ENCODE results near the gene TTF2.

TTF2 gene

DNA sequence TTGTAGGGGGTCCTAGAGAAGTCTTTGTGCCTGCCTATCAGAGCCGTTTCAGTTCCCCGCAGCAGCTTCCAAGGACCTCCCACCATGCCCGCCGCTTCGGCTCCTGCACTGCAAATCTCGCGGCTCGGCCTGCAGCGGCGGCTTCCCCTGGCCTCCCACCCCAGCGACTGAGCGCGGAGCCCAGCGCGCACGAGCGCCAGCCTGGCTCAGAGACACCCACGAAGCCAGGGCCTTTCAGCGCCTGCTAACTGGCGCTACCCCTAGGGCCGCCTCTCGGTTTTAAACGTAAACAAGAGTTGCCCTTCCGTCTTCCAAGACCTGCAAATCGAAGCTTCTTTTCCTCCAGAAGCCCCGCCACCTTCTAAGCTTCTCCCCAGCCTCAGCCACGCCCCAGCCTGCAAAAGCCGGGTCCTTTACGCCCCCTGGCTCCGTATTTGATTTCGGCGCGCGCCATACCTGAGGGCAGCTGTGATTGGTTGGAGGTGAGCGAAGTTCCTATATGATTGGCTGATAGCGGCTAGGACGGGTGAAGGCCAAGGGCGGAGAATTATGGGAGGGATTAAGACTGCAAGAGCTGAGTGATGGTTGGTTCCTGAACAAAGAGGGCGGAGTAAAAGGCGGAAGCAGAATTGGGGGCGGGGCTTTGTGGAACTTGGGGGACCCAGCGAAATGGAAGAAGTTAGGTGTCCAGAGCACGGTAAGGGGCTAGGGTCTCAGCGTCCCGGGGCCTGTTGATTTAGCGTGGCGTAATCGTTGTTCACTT lies at the start of gene TTF2:
Gene TTF2, plus strand, starts transcription at position 649 of the 763 bp plus-strand sequence. Its CDS starts 21 bp downstream, at position 670.
- in situ Hi-C loops (cut with HindIII; ENCODE audit: low sequenced_read_pairs) = loop anchor here (25.0 kb wide), 1 partner anchor 323 kb away; no protein-coding TSS in a partner anchor

GRCh38 chr1:117011334-117011733 lies 48.8 kb upstream of the TTF2 start:
- in situ Hi-C loops (cut with HindIII; ENCODE audit: low sequenced_read_pairs) = no loop called here

DNA sequence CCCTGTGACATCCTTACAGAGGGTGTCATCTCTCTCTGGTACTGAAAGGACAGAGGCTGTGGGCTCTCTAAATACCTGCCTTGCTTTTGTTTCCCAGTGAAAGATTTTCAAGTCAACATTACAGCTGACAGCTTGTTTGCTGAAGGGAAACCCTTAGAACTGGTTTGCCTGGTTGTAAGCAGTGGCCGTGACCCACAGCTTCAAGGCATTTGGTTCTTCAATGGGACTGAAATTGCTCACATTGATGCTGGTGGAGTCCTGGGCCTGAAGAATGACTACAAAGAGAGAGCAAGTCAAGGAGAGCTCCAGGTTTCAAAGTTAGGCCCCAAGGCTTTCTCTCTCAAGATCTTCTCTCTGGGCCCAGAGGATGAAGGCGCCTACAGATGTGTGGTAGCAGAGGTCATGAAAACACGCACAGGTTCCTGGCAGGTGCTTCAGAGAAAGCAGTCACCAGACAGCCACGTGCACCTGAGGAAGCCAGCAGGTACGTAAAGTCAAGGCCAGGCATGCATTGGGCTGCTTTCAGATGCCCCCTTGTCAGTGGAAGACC lies 46.7 kb upstream of the TTF2 start:
- in situ Hi-C loops (cut with HindIII; ENCODE audit: low sequenced_read_pairs) = no loop called here

DNA sequence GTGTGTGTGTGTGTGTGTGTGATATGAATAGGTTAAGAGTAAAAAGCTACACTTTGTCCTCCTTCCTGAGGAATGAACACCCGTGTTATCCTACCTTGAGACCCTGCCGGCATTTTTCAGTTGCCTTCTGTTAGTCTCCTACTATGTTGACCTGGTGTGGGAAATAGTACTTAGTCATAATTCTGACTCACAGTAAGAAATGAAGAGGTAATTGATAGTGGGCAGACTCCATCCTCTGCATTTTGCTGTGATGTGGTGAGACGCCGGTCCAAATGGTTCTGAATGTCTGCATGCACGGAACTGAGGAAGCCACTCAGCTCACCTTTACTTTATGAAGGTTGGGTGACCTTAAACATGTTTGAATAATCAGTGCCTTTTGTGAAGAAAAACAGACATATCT lies 45.9 kb upstream of the TTF2 start:
- in situ Hi-C loops (cut with HindIII; ENCODE audit: low sequenced_read_pairs) = no loop called here

DNA sequence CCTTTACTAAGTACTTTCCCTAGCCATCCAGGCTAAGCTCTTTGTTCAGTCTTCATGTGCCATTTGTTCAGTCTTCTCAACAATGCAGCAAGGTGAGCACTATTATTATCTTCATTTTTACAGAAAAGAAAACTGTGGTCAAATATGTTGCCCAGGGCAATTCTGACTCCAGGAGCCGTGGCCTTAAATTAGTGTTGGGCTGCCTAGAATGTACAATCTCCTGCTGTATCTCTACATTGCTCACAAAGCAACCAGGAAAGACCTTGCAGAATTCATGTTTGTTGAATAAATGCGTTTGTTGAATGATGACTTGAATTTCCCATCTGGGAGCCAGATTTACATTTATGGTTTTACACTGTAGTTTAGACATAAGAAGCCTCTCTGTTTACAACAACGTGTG lies 44.4 kb upstream of the TTF2 start:
- in situ Hi-C loops (cut with HindIII; ENCODE audit: low sequenced_read_pairs) = no loop called here

- in situ Hi-C loops (cut with HindIII; ENCODE audit: low sequenced_read_pairs) = no loop called here
These were observed 43.1 kb upstream of the TTF2 start for GRCh38 chr1:117017062-117017461.

GRCh38 chr1:117017648-117018047 lies 42.5 kb upstream of the TTF2 start:
- in situ Hi-C loops (cut with HindIII; ENCODE audit: low sequenced_read_pairs) = no loop called here

DNA sequence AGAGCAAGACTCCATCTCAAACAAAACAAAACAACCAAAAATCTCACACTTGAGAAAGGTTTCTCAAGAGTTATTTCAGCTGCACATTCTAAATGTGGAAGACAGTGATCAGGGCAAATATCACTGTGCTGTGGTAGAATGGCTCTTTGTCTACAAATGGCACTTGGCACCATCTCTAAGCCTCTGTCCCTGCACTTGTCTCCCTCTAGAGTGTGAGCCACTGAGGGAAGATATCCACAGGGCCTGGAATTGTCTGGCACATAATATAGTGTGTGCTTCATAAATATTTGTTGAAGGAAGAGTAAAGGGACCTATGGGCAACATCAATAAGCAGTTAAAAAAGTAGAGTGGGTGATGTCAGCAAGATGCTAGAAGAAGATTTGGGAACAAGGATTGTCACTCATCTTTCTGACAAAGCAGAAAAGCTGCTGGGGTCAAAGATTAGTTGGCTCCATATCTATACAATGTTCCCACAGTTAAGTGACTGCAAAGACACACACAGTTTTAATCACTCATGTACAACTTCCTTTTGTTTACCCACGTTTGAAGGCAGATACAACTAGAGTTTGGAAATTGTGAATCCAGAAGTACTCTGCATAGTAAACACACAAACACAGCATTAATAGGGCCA lies 39.5 kb upstream of the TTF2 start:
- in situ Hi-C loops (cut with HindIII; ENCODE audit: low sequenced_read_pairs) = no loop called here

DNA sequence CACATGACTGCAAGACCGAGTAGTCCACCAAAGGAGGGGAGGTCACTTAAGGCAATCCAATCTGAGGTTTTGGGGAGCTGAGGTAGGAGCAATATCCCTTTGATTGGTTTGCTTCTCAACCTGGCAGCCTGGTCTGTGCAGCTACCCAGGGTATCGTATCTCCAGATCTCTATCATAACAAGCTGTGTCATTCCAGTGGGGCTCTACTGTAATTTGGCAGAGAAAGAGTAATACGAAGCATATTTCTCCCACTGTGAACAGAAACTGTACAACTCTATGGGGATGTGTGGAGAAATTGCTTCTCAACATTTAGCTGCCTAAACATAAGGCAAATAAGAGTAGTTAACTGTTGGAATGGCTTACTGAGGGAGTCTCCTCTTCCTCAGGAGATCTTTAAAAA lies 38.0 kb upstream of the TTF2 start:
- in situ Hi-C loops (cut with HindIII; ENCODE audit: low sequenced_read_pairs) = no loop called here

GRCh38 chr1:117025568-117025967 lies 34.6 kb upstream of the TTF2 start:
- in situ Hi-C loops (cut with HindIII; ENCODE audit: low sequenced_read_pairs) = no loop called here

DNA sequence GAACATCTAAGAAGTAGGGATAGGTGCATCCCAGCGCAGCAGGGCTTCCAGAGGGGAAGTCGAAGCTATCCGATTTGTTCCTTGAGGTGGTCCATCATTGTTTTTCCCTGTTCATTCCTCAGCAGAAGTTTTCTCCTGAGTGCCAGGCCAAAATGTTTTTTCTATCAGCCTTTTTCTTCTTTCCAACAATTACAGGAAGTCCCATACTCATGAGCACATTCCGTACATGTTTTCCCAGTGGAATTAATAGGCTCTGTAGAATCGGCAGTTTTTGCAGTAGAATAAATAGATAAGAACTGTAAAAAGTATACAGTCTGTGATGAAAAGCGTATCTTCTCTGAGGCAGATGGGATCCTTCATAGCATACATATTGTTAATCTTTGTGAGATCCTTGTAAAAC lies 33.8 kb upstream of the TTF2 start:
- in situ Hi-C loops (cut with HindIII; ENCODE audit: low sequenced_read_pairs) = no loop called here

GRCh38 chr1:117029685-117030084 lies 30.4 kb upstream of the TTF2 start:
- in situ Hi-C loops (cut with HindIII; ENCODE audit: low sequenced_read_pairs) = no loop called here

DNA sequence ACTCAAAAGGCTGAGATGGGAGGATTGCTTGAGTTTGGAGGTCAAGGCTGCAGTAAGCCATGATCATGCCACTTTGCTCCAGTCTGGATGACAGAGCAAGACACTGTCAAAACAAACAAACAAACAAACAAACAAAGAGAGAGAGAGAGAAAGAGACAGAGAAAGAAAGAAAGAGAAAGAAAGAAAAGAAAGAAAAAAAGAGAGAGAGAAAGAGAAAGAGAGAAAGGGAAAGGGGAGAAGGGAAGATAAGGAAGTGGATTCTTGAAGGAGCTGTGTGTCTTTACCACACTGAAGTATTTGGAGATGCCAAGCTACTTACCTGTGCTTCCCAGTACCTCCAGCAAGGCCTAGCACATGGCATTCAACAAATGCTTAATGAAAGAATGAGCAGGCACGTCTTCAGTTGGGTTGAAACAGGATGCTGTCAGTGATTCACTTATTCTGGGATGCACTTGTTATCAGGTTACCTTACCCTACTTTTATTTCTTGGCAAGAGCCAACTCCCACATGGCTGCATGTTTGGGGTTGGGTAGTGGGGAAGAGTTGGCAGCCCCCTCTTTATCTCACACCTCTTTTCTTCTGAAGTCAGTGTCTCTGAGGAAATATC lies 29.8 kb upstream of the TTF2 start:
- in situ Hi-C loops (cut with HindIII; ENCODE audit: low sequenced_read_pairs) = no loop called here

DNA sequence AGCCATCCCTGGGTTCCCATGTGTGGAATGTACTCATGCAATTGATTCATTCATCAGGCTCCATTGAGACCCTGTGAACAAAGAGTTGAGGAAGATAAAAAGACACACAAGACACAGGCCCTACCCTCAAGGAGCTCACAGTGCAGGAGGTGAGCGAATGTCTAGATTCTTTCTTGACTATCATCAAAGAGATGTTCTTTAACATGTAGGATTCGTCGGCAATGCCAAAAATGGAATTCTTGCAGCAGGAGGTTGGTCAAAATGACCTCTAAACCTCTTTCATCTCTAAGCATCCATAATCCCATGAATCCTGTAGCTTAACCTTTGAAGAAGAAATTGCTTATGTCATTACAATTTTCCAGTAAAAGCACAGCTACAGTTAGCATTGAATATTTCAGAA lies 27.9 kb upstream of the TTF2 start:
- in situ Hi-C loops (cut with HindIII; ENCODE audit: low sequenced_read_pairs) = no loop called here

DNA sequence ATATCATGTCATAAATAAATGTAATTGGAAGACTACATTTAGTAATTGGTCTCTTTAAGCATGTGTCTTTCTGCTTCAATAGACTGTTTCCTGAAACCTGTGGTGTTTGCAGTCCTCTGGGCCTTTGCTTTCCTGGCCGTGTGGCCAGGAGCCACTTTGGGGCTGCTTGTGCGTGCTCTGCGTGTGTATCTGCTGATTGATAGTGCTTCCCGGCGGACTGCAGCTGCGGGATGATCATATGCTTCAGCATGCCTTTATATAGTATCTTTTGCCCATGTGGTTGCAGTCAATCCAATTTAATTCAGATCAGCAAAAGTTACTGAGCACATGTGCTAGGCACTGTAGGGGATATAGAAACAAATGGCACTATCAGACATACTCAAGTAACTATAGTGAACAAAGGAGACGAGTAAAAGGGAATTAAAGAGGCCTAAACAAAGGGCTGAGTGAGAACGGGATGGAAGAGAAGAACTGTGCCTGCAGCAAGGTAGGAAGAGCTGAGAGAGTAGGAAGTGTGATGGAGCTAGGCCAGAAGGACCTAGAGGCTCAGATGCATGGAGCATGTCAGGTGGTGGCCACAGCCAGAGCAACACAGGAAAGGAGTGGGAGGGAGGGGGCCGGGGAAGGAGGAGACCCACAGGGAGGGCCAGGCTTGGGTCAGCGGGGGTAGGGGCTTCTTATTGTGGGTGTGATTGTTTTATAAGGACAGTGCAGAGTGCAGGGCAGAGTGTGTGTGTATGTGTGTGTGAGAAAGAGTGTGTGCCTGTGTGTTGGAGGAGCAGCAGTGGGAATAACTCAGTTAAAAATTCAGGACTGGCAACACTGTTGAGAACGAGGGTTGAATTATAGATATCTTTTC lies 27.2 kb upstream of the TTF2 start:
- in situ Hi-C loops (cut with HindIII; ENCODE audit: low sequenced_read_pairs) = no loop called here

- in situ Hi-C loops (cut with HindIII; ENCODE audit: low sequenced_read_pairs) = no loop called here
These were observed 26.4 kb upstream of the TTF2 start for GRCh38 chr1:117033772-117034171.

DNA sequence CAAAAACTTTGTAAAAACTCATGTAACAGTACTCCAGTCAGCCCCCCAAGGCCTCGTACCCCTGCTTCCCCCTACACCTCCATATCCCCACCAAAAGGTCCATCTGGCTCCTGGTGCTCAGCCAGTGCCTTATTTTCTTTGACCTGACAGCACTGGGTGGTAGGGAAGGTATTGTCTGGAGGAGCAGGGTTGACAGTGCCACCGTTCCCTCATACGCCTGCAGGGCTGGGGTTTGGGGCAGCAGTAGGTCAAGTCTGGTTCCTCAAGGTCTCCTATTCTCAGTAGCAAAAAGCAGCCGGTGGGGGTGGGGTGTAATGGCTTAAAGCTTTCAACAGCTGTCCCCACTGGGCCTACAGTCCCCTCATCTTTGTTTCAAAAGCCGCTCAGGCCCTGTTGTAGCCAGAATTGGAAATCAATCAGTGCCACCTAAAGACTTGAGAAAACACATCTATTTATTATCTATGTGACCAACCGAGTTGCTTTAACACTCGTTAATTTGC lies 25.3 kb upstream of the TTF2 start:
- in situ Hi-C loops (cut with HindIII; ENCODE audit: low sequenced_read_pairs) = no loop called here

DNA sequence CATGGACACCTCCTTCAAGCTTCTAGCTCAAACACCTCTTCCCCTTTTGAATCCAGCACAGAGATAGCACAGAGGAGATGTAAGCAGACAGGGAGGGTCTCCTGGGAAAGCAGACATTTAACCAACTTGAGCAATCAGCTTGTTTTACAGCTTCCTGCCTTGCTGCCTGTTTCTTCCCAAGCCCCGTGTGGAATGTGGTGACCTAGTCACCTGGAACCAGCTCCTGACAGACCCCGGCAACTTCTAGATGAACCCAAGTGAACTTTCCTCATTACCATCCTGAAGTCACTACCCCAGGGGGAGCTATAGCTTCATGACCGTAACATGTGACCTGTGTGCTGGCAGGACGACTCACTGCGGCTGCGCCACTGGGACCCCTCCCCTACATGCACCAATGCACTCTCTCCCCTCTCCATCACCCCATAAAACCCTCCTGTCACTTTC lies 24.1 kb upstream of the TTF2 start:
- in situ Hi-C loops (cut with HindIII; ENCODE audit: low sequenced_read_pairs) = no loop called here

- in situ Hi-C loops (cut with HindIII; ENCODE audit: low sequenced_read_pairs) = no loop called here
These were observed 22.3 kb upstream of the TTF2 start for GRCh38 chr1:117037802-117038201.

- in situ Hi-C loops (cut with HindIII; ENCODE audit: low sequenced_read_pairs) = no loop called here
These were observed 21.9 kb upstream of the TTF2 start for GRCh38 chr1:117038236-117038635.

GRCh38 chr1:117044217-117044616 lies 15.9 kb upstream of the TTF2 start:
- in situ Hi-C loops (cut with HindIII; ENCODE audit: low sequenced_read_pairs) = no loop called here
